ENCODE measurements around the gene ADTRP. TPM values are rescaled to one million over a fixed set of nuclear protein-coding genes. Genes with fewer than 3 reads are reported as not detected.

Gene ADTRP
- total RNA-seq, 1 donor from 2014 or later = 0.68 TPM

DNA sequence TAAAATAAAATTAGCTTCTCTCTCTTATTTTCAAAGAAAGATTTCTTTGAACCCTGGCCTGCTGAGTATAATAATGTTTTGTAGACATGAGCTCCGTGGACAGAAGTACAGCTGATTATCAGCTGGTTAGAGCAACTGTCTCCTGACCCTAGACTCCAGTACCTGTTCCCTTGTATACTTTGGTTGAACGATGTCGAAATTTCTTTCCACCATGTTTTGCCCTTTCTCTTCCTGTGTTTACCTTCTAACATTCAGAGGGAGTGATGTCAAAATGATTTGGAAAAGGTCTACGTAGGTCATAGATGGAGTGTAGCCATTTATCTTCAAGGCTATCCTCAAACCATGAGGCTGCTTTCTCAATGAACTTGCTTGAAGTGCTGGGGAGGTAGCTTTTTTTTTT is 16.8 kb upstream of the ADTRP start:
- no peak overlapping the region for H3K9ac ChIP-seq (ENCODE audit: low read length)
- H2AFZ ChIP-seq (ENCODE audit: low read depth, low read length) = no peak overlapping the region
- H3K4me3 ChIP-seq (ENCODE audit: insufficient read depth, low read depth, low read length) = no peak overlapping the region
- peaks cover 2% of the 10 kb centered on the region for H3K4me1 Mint-ChIP-seq (ENCODE audit: low read depth, unreplicated experiment)
- H3K27ac Mint-ChIP-seq (ENCODE audit: unreplicated experiment) = no peak overlapping the region
- no peak overlapping the region for H3K4me2 ChIP-seq (ENCODE audit: low read length)
- TF ChIP-seq EZH2 (IDR thresholded peaks at IDR 0.05; ENCODE audit: insufficient read depth, low read length) = no peak
- TF ChIP-seq, protein P1, sequence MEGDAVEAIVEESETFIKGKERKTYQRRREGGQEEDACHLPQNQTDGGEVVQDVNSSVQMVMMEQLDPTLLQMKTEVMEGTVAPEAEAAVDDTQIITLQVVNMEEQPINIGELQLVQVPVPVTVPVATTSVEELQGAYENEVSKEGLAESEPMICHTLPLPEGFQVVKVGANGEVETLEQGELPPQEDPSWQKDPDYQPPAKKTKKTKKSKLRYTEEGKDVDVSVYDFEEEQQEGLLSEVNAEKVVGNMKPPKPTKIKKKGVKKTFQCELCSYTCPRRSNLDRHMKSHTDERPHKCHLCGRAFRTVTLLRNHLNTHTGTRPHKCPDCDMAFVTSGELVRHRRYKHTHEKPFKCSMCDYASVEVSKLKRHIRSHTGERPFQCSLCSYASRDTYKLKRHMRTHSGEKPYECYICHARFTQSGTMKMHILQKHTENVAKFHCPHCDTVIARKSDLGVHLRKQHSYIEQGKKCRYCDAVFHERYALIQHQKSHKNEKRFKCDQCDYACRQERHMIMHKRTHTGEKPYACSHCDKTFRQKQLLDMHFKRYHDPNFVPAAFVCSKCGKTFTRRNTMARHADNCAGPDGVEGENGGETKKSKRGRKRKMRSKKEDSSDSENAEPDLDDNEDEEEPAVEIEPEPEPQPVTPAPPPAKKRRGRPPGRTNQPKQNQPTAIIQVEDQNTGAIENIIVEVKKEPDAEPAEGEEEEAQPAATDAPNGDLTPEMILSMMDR (IDR thresholded peaks at IDR 0.05; ENCODE audit: insufficient read depth, low read depth, low read length) = no peak
- no peaks in the 10 kb centered on the region for H4K20me1 ChIP-seq (ENCODE audit: insufficient read depth, low read length)
- H3K4me3 Mint-ChIP-seq (ENCODE audit: unreplicated experiment) = no peak overlapping the region
- H3K79me2 ChIP-seq (ENCODE audit: insufficient read depth, low read length) = no peaks in the 10 kb centered on the region
- H3K9me3 ChIP-seq (ENCODE audit: insufficient read depth, low read depth, low read length) = no peaks in the 10 kb centered on the region
- no peaks in the 10 kb centered on the region for H3K27me3 ChIP-seq (ENCODE audit: insufficient read depth, low read length)
- no peaks in the 10 kb centered on the region for H3K27me3 Mint-ChIP-seq (ENCODE audit: low read depth, unreplicated experiment)
- H3K36me3 Mint-ChIP-seq (ENCODE audit: low read depth, unreplicated experiment) = no peaks in the 10 kb centered on the region
- H3K27ac ChIP-seq (ENCODE audit: low read depth, low read length) = no peak overlapping the region
- H3K4me1 ChIP-seq (ENCODE audit: insufficient read depth, low read length) = no peaks in the 10 kb centered on the region
- FAIRE-seq = no peak
- H3K9me3 Mint-ChIP-seq (ENCODE audit: unreplicated experiment) = peaks cover 4% of the 10 kb centered on the region
- H3K36me3 ChIP-seq (ENCODE audit: insufficient read depth, low read length) = no peaks in the 10 kb centered on the region
- no peak for DNase-seq (ENCODE audit: low read depth)

DNA sequence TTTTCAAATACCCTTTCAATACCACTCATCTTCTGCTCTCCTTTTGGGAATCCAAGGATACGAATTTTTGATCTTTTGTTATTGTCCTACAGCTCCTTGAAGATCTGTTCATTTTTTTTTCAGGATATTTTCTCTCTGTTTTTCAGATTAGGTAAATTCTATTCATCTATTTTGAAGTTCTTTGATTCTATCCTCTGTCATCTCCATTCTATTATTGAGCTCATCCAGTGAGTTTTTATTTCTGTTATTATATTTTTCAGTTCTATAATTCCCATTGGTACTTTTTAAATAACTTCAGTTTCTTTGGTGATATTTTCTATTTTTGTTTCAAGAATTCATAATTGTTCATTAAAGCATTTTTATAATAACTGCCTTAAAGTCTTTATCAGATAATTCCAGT is 14.7 kb upstream of the ADTRP start:
- Mint-ChIP-seq H3K36me3 (ENCODE audit: low read depth, unreplicated experiment) (no peaks in the 10 kb centered on the region), H3K27ac (ENCODE audit: unreplicated experiment) (no peak overlapping the region), H3K4me3 (ENCODE audit: unreplicated experiment) (no peak overlapping the region), H3K27me3 (ENCODE audit: low read depth, unreplicated experiment) (no peaks in the 10 kb centered on the region), H3K9me3 (ENCODE audit: unreplicated experiment) (peaks cover 4% of the 10 kb centered on the region), H3K4me1 (ENCODE audit: low read depth, unreplicated experiment) (peaks cover 2% of the 10 kb centered on the region)
- no peak overlapping the region for H3K9ac ChIP-seq (ENCODE audit: low read length)
- H4K20me1 ChIP-seq (ENCODE audit: insufficient read depth, low read length) = no peaks in the 10 kb centered on the region
- H3K27ac ChIP-seq (ENCODE audit: low read depth, low read length) = no peak overlapping the region
- no peaks in the 10 kb centered on the region for H3K9me3 ChIP-seq (ENCODE audit: insufficient read depth, low read depth, low read length)
- no peaks in the 10 kb centered on the region for H3K4me1 ChIP-seq (ENCODE audit: insufficient read depth, low read length)
- H2AFZ ChIP-seq (ENCODE audit: low read depth, low read length) = no peak overlapping the region
- FAIRE-seq (no peak), DNase-seq (ENCODE audit: low read depth) (no peak)
- no peak overlapping the region for H3K4me2 ChIP-seq (ENCODE audit: low read length)
- TF ChIP-seq, protein P1 (IDR thresholded peaks at IDR 0.05; ENCODE audit: insufficient read depth, low read depth, low read length) = no peak
- TF ChIP-seq EZH2 (IDR thresholded peaks at IDR 0.05; ENCODE audit: insufficient read depth, low read length) = no peak
- H3K4me3 ChIP-seq (ENCODE audit: insufficient read depth, low read depth, low read length) = no peak overlapping the region
- H3K79me2 ChIP-seq (ENCODE audit: insufficient read depth, low read length) = no peaks in the 10 kb centered on the region
- no peaks in the 10 kb centered on the region for H3K27me3 ChIP-seq (ENCODE audit: insufficient read depth, low read length)
- no peaks in the 10 kb centered on the region for H3K36me3 ChIP-seq (ENCODE audit: insufficient read depth, low read length)

DNA sequence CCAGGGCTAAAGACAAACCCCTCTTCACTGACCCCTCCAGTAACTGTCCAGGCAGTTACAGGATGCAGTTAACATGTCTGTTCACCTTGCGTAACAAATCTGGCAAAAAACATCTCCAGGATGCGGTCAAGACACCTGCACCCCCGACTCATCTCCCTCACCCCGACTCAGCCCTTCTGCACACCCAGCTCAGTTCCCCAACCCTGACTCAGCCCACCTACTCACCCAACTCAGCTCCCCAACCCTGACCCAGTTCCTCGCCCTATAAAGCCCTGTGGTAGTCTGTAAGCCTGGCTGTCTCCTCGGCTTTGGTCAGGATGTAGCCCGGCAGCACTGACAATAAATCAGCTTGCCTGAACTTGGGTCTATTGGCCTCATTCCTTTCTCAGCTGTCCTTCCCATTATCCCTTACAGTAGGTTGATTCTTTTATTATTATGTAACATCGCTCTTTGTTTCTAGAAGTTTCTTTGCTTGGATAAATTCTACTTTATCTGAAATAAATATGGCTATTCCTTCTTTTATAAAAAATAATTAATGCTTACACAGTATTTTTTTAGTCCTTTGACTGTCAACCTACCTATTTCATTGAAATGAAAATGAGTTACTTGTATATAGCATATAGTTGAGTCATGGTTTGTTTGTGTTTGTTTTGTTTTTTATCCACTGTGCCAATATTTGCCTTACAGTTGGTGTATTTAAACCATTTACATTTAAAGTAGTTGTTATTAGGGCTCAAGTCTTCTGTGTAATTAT is 12.9 kb upstream of the ADTRP start:
- Histone ChIP-seq H3K4me1 (ENCODE audit: insufficient read depth, low read length) (no peaks in the 10 kb centered on the region), H3K4me3 (ENCODE audit: insufficient read depth, low read depth, low read length) (no peak overlapping the region), H4K20me1 (ENCODE audit: insufficient read depth, low read length) (no peaks in the 10 kb centered on the region), H3K27ac (ENCODE audit: low read depth, low read length) (no peak overlapping the region), H3K9ac (ENCODE audit: low read length) (no peak overlapping the region), H3K79me2 (ENCODE audit: insufficient read depth, low read length) (no peaks in the 10 kb centered on the region), H3K9me3 (ENCODE audit: insufficient read depth, low read depth, low read length) (no peaks in the 10 kb centered on the region), H3K36me3 (ENCODE audit: insufficient read depth, low read length) (no peaks in the 10 kb centered on the region), H3K4me2 (ENCODE audit: low read length) (no peak overlapping the region), H2AFZ (ENCODE audit: low read depth, low read length) (no peak overlapping the region), H3K27me3 (ENCODE audit: insufficient read depth, low read length) (no peaks in the 10 kb centered on the region)
- H3K27ac Mint-ChIP-seq (ENCODE audit: unreplicated experiment) = no peak overlapping the region
- peaks cover 4% of the 10 kb centered on the region for H3K9me3 Mint-ChIP-seq (ENCODE audit: unreplicated experiment)
- H3K4me1 Mint-ChIP-seq (ENCODE audit: low read depth, unreplicated experiment) = peaks cover 2% of the 10 kb centered on the region
- no peaks in the 10 kb centered on the region for H3K36me3 Mint-ChIP-seq (ENCODE audit: low read depth, unreplicated experiment)
- TF ChIP-seq EZH2 (IDR thresholded peaks at IDR 0.05; ENCODE audit: insufficient read depth, low read length) = no peak
- TF ChIP-seq, protein P1 (IDR thresholded peaks at IDR 0.05; ENCODE audit: insufficient read depth, low read depth, low read length) = no peak
- no peak overlapping the region for H3K4me3 Mint-ChIP-seq (ENCODE audit: unreplicated experiment)
- FAIRE-seq = no peak
- H3K27me3 Mint-ChIP-seq (ENCODE audit: low read depth, unreplicated experiment) = no peaks in the 10 kb centered on the region
- DNase-seq (ENCODE audit: low read depth) = no peak

Measured in astrocyte (in vitro differentiated cells and primary cell).